22Rv1 (cell line): Measurements from ENCODE around the gene GATD1.
A peak's percentile ranks its signal among the peaks of the same experiment; 100 is the strongest.

ENCODE experiments used
- H3K27ac ChIP-seq: fragments of 450-650 bp; 2 replicates; pipeline ENCODE4 v1.5.1; 2017
- ZFX ChIP-seq: fragments of 450-650 bp; IDR thresholded peaks from 2 replicates; pipeline ENCODE4 v1.6.1; 2017; ENCODE audit warnings: antibody characterized with exemption, borderline replicate concordance
- TF ChIP-seq, protein P1 (sequence below): fragments of 450-650 bp; IDR thresholded peaks from 2 replicates; pipeline ENCODE4 v1.5.1; 2017; ENCODE audit warnings: mild to moderate bottlenecking

GATD1 gene

DNA sequence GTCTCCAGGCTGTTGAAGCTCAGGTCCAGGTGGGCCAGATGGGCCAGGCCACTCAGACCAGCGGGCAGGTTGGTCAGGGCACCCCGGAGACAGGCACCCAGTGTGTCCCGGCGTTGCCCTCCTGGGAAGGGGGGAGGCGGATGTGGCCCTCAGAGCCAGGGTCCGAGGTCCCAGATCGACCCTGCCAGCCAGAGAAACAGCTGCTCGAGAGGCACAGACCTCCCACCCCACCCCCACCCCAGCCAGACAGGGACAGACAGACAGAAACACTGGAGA lies 26.1 kb upstream of the GATD1 start:
- TF ChIP-seq ZFX, result no peak
- TF ChIP-seq, protein P1, sequence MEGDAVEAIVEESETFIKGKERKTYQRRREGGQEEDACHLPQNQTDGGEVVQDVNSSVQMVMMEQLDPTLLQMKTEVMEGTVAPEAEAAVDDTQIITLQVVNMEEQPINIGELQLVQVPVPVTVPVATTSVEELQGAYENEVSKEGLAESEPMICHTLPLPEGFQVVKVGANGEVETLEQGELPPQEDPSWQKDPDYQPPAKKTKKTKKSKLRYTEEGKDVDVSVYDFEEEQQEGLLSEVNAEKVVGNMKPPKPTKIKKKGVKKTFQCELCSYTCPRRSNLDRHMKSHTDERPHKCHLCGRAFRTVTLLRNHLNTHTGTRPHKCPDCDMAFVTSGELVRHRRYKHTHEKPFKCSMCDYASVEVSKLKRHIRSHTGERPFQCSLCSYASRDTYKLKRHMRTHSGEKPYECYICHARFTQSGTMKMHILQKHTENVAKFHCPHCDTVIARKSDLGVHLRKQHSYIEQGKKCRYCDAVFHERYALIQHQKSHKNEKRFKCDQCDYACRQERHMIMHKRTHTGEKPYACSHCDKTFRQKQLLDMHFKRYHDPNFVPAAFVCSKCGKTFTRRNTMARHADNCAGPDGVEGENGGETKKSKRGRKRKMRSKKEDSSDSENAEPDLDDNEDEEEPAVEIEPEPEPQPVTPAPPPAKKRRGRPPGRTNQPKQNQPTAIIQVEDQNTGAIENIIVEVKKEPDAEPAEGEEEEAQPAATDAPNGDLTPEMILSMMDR, result no peak
- peak overlapping the region; percentile 93 for H3K27ac ChIP-seq

DNA sequence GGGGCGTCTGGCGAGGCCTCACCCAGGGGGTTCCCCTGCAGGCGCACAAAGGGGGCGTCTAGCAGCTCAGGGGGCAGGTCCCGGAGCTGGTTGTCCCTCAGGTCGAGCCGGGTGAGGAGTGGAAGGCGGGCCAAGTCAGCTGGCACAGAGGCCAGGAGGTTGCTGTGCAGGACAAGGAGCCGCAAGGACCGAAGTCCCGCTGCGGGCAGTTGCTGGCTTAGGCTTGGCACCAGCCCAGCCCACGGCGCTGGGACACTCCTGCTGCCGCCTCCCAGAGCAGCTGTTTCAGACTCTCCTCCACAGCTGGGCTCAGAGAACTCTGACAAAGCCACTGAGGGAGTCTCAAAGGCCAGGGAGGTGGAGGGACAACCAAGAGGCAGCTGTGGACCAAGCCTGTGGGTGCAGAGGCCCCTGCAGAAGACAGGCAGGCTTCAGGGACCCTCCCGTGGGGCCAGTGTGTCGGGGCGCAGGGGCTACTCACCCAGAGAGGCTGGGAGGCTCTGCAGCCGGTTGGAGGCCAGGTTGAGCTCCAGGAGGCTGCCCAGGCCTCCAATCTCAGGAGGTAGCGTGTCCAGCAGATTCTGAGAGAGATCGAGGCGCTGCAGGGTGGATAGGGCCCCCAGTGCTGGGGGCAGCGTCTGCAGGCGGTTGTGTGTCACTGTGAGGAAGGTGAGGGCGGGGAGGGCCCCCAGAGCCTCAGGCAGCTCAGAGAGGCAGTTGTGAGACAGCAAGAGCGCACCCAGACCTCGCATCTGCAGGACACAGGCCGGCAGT lies 25.6 kb upstream of the GATD1 start:
- H3K27ac ChIP-seq, result peak overlapping the region; percentile 93; the same call in 1 of the 2 replicates
- no peak for TF ChIP-seq ZFX
- TF ChIP-seq, protein P1, result no peak

DNA sequence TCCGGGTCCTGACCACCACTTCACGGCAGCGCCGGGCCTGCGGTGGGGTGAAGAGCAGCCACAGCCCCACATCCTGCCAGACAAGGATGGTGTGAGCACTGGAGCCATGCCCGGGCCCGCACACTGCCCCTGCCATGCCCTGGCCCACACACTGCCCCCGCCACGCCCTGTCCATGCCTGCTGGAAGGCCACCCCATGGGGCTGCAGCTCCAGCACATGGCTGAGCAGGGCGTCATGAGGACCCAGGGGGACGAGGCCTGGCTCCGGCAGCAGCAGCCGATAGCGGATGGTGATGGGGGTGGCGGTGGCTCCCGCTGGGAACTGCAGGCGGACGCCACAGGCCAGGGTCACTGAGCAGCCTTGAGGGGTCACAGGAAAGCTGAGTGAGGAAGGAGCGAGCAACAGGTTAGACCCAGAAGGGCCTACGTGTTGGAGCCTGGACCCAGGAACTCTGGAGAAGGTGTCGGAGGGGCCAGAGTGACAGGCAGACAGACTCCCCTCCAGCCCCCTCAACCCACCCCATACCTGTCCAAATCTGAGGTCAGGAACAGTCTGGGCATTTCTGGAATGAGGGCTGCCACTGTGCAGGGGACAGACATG lies 24.8 kb upstream of the GATD1 start:
- TF ChIP-seq, protein P1, result no peak
- TF ChIP-seq ZFX, result no peak
- H3K27ac ChIP-seq, result no peak overlapping the region

DNA sequence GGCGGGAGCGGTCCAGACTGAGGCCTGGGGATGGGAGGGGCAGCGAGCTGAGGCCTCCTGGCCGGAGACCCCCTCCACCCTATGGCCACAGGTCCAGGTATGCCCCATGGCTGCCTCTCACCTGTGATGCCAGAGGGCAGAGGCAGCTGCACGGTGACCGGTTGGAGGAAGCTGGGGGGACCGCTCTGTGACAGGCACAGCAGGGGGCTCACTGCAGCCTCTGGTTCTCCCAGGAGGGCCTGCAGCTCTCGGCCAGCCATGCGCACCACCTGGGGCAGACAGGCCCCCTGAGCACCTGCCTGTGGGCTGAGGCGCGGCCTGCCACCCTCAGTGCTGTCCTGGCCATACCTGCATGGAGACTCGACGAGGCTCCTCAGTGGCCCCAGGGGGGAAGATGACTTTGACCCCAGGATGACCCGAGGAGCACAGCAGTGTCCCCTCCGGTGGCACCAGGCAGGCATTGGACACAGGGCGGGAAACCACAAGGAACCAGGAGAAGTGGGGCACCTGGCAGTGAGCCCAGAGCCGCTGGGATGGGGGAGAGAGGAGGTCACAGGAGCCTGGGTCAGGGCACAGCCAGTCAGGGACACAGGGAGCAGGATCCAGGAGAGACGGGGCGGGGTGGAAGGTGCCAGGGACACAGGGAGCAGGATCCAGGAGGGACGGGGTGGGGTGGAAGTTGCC lies 24.0 kb upstream of the GATD1 start:
- H3K27ac ChIP-seq, result no peak overlapping the region
- TF ChIP-seq ZFX, result no peak
- TF ChIP-seq, protein P1, result no peak

DNA sequence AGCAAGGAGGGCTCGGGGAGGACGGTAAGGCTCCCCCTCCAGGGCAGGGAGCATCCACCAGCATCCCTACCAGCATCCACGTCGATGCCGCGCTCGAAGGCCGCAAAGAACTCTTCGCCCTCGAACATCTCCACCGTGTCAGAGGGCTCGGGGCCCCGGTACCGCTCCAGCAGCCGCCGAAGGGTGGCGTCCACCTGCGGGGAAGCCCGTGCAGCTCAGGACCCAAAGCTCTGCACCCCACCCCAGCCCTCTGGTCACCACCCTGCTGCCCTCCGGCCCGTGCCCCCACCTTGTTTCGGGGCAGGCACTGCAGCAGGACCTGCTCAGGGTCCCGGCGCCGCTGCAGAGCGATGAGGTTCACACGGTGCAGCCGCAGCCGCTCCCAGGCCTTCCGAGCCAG lies 23.2 kb upstream of the GATD1 start:
- TF ChIP-seq, protein P1, result no peak
- no peak for TF ChIP-seq ZFX
- no peak overlapping the region for H3K27ac ChIP-seq

DNA sequence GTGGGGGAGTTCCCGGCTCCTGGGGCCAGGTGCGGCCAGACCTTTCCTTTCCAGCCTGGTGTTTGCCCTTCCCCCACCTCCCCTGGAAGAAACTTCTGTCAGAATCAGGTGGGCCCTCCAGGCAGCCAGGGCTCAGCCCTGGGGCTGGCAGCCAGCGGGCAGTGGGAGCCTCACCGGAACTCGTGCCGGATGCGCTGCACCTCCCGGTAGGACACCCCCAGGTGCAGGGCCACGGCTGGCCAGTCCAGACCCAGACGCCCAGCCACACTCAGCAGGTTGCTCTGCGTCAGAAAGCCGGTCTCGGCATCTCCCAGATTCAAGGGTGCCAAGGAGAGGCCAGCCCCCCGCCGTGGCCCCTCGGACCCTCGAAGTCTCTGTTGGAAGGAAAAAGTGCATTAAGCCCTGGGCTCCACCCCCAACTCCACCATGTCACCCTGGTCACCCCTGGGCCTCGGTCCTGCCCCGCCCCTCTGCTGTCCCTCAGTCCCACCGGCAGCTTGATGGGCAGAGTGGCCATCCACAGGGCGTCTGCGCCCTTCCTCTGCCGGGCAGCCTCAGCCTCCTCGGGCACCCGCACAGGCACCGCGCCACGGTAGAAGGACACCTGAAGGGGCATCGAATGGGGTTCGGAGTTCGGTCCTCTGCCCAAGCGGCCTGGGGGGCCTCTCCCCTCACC lies 22.5 kb upstream of the GATD1 start:
- 0 out of 2 replicates have a peak overlapping the region, but pooled peaks have one; percentile 82 for H3K27ac ChIP-seq
- no peak for TF ChIP-seq ZFX
- TF ChIP-seq, protein P1, result no peak
